IPS-18c (cell line): ENCODE measurements around the gene SDC3.

ENCODE experiments used
- H3K4me3 ChIP-seq: 2 replicates; pipeline ENCODE4 v1.7.0; 2013; ENCODE audit warnings: low read depth, mild to moderate bottlenecking, low read length, moderate library complexity; ENCODE audit not compliant: insufficient read depth
- H3K9me3 ChIP-seq: one replicate; pipeline ENCODE4 v1.6.1; 2013; ENCODE audit warnings: mild to moderate bottlenecking, low read length, moderate library complexity; ENCODE audit not compliant: control insufficient read depth, insufficient read depth

SDC3 gene

GRCh38 chr1:30930631-30931173, 22.1 kb upstream of the SDC3 start:
- H3K4me3 ChIP-seq = no peak overlapping the region
- no peaks in the 10 kb centered on the region for H3K9me3 ChIP-seq

- H3K4me3 ChIP-seq = no peak overlapping the region
Observed at GRCh38 chr1:30929944-30930525, 21.5 kb upstream of the SDC3 start.

GRCh38 chr1:30929135-30929889, 20.8 kb upstream of the SDC3 start:
- no peaks in the 10 kb centered on the region for H3K9me3 ChIP-seq

More at GRCh38 chr1:30929944-30930525, 21.5 kb upstream of the SDC3 start:
- H3K9me3 ChIP-seq = no peaks in the 10 kb centered on the region

GRCh38 chr1:30928789-30929134, 20.2 kb upstream of the SDC3 start:
- no peak overlapping the region for H3K4me3 ChIP-seq
- no peaks in the 10 kb centered on the region for H3K9me3 ChIP-seq

More at GRCh38 chr1:30929135-30929889, 20.8 kb upstream of the SDC3 start:
- no peak overlapping the region for H3K4me3 ChIP-seq

GRCh38 chr1:30928171-30928570, 19.6 kb upstream of the SDC3 start:
- H3K4me3 ChIP-seq = no peak overlapping the region
- H3K9me3 ChIP-seq = no peaks in the 10 kb centered on the region

- Histone ChIP-seq H3K4me3 (no peak overlapping the region), H3K9me3 (no peaks in the 10 kb centered on the region)
Observed at GRCh38 chr1:30927448-30927847, 18.9 kb upstream of the SDC3 start.

- Histone ChIP-seq H3K9me3 (no peaks in the 10 kb centered on the region), H3K4me3 (no peak overlapping the region)
Observed at GRCh38 chr1:30923597-30923996, 15.0 kb upstream of the SDC3 start.

GRCh38 chr1:30920827-30921226, 12.3 kb upstream of the SDC3 start:
- H3K4me3 ChIP-seq = no peak overlapping the region
- no peaks in the 10 kb centered on the region for H3K9me3 ChIP-seq

- H3K4me3 ChIP-seq = no peak overlapping the region
- H3K9me3 ChIP-seq = no peaks in the 10 kb centered on the region
Observed at GRCh38 chr1:30919025-30919881, 10.7 kb upstream of the SDC3 start.

GRCh38 chr1:30916296-30916695, 7.7 kb upstream of the SDC3 start:
- H3K9me3 ChIP-seq = no peaks in the 10 kb centered on the region
- H3K4me3 ChIP-seq = no peak overlapping the region

- Histone ChIP-seq H3K4me3 (no peak overlapping the region), H3K9me3 (no peaks in the 10 kb centered on the region)
Observed at GRCh38 chr1:30915491-30916230, 7.1 kb upstream of the SDC3 start.

GRCh38 chr1:30914931-30915330, 6.4 kb upstream of the SDC3 start:
- Histone ChIP-seq H3K9me3 (no peaks in the 10 kb centered on the region), H3K4me3 (no peak overlapping the region)

- H3K9me3 ChIP-seq = no peaks in the 10 kb centered on the region
Observed at GRCh38 chr1:30914587-30914922, 6.0 kb upstream of the SDC3 start.

GRCh38 chr1:30912913-30913652, 4.5 kb upstream of the SDC3 start:
- Histone ChIP-seq H3K9me3 (no peaks in the 10 kb centered on the region), H3K4me3 (no peak overlapping the region)

More at GRCh38 chr1:30914587-30914922, 6.0 kb upstream of the SDC3 start:
- no peak overlapping the region for H3K4me3 ChIP-seq

- Histone ChIP-seq H3K9me3 (no peaks in the 10 kb centered on the region), H3K4me3 (no peak overlapping the region)
Observed at GRCh38 chr1:30912224-30912623, 3.7 kb upstream of the SDC3 start.

- H3K9me3 ChIP-seq = no peaks in the 10 kb centered on the region
Observed at GRCh38 chr1:30911059-30911954, 2.7 kb upstream of the SDC3 start.

More at GRCh38 chr1:30911059-30911954, 2.7 kb upstream of the SDC3 start:
- H3K4me3 ChIP-seq = no peak overlapping the region
